ENCODE data around the gene NKD2. TPM values are rescaled to one million over a fixed set of nuclear protein-coding genes. Genes with fewer than 3 reads are reported as not detected.

NKD2 gene
- total RNA-seq, 1 experiment from 2014 or later: 20.4 TPM

DNA sequence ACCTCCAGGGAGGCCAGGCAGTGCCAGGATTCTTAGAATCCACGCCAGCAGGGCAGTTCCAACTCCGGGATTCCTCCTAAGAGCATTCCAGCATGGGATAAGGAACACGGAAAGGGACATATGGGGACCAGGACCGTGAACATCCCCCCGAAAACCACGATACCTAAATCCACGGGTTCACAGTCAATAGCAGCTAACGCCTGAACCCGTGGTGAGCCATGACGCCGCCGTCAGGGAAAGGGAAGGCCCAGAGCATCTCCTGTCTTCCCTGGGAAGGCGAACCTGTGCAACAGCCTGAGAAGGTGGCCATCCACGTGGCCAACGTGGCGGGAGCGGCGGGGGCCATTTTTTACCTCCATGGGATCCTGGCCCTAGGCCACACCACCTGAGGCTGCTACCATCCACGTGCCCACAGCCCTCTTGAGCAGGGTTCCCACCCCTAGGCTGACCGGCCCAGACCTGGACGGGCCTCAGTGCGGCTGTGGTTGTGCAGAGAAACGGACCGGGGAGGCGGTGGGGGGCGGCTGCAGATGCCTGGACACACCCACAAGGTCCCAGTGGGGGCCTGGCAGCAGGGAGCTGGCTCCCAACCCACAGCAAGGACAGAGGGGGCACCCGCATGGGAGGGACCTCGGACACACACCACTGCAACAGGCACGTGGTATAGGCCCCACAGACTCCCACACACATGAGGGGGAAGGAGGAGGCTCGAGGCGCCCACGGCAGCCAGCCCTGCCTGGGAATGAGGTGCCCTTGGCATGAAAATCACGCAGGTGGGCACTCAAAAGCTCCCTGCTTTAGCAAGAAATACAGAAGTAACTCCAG is 60.5 kb downstream of the NKD2 start:
- no peak for DNase-seq (ENCODE audit: low read depth, low spot score)
- no peaks in the 10 kb centered on the region; a peak in 1 of 4 replicates for H3K36me3 ChIP-seq (ENCODE audit: control insufficient read depth in 1 of 2, insufficient read depth in 2 of 2, low read length in 2 of 2)
- intact Hi-C loops (cut with micrococcal nuclease): no loop called here
- no peaks in the 10 kb centered on the region for H3K79me2 ChIP-seq (ENCODE audit: insufficient read depth, low read length)
- H3K9me3 ChIP-seq (ENCODE audit: control insufficient read depth in 1 of 2, insufficient read depth in 1 of 2, low read depth in 1 of 2, low read length in 2 of 2): no peaks in the 10 kb centered on the region
- H4K20me1 ChIP-seq (ENCODE audit: insufficient read depth): no peaks in the 10 kb centered on the region
- no peaks in the 10 kb centered on the region for H3K27me3 ChIP-seq (ENCODE audit: insufficient read depth, low read length)
- TF ChIP-seq, protein P1, sequence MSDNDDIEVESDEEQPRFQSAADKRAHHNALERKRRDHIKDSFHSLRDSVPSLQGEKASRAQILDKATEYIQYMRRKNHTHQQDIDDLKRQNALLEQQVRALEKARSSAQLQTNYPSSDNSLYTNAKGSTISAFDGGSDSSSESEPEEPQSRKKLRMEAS (IDR thresholded peaks at IDR 0.05): no peak
- TF ChIP-seq ZFX (IDR thresholded peaks at IDR 0.05) (no peak), JUND (IDR thresholded peaks at IDR 0.05) (no peak), FOSL1 (IDR thresholded peaks at IDR 0.05; ENCODE audit: low read depth) (no peak), YY1 (IDR thresholded peaks at IDR 0.05; ENCODE audit: extremely low read depth, insufficient replicate concordance, low read depth, low read length) (no peak), SP1 (IDR thresholded peaks at IDR 0.05; ENCODE audit: low read depth) (no peak), EZH2 (IDR thresholded peaks at IDR 0.05) (no peak), ZNF274 (IDR thresholded peaks at IDR 0.05; ENCODE audit: low read depth, low read length) (no peak)
- H3K27ac ChIP-seq (ENCODE audit: low read depth, low read length): no peak overlapping the region
- BruUV-seq (replicated peaks): no TSS peak
- ChIA-PET RAD21 (ENCODE audit: low non-redundant PET in 1 of 2, low total read pairs in 2 of 2, uncharacterized antibody in 2 of 2, unreplicated experiment in 2 of 2) (no interaction called here), POLR2A (no interaction called here), CTCF (no interaction called here)
- no peak overlapping the region for H3K4me2 ChIP-seq (ENCODE audit: low read length)
- H3K4me1 ChIP-seq (ENCODE audit: control insufficient read depth in 1 of 2, insufficient read depth in 2 of 2, low read length in 2 of 2): no peaks in the 10 kb centered on the region
- H3K9ac ChIP-seq (ENCODE audit: low read length): no peak overlapping the region
- ATAC-seq: no peak
- H3K4me3 ChIP-seq (replicated peaks in 1 of 2; ENCODE audit: low read depth in 1 of 2, low read length in 2 of 2): no peak overlapping the region
- H3K9me2 ChIP-seq (ENCODE audit: insufficient read depth): no peaks in the 10 kb centered on the region
- H2AFZ ChIP-seq (ENCODE audit: low read depth, low read length, poor library complexity, severe bottlenecking): no peak overlapping the region

DNA sequence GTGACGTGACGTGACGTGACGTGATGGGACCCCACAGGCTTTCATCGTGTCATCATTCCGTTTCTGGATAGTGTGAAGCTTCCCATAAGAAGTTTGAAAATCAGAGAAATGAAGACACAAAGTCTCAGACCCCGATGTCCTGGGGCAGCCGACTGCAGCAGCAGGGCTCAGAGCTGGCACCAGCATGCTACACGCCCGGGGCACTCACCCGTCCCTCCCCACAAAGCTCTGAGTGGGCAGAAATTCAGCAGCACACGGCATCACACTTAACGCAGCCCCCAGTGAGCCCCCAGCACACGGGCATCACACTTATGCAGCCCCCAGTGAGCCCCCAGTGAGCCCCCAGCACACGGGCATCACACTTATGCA is 61.1 kb downstream of the NKD2 start:
- Histone ChIP-seq H3K4me1 (ENCODE audit: control insufficient read depth in 1 of 2, insufficient read depth in 2 of 2, low read length in 2 of 2) (no peaks in the 10 kb centered on the region), H3K9me3 (ENCODE audit: control insufficient read depth in 1 of 2, insufficient read depth in 1 of 2, low read depth in 1 of 2, low read length in 2 of 2) (no peaks in the 10 kb centered on the region), H3K79me2 (ENCODE audit: insufficient read depth, low read length) (no peaks in the 10 kb centered on the region), H3K27me3 (ENCODE audit: insufficient read depth, low read length) (no peaks in the 10 kb centered on the region), H2AFZ (ENCODE audit: low read depth, low read length, poor library complexity, severe bottlenecking) (no peak overlapping the region), H4K20me1 (ENCODE audit: insufficient read depth) (no peaks in the 10 kb centered on the region), H3K4me2 (ENCODE audit: low read length) (no peak overlapping the region), H3K9me2 (ENCODE audit: insufficient read depth) (no peaks in the 10 kb centered on the region), H3K9ac (ENCODE audit: low read length) (no peak overlapping the region), H3K4me3 (replicated peaks in 1 of 2; ENCODE audit: low read depth in 1 of 2, low read length in 2 of 2) (no peak overlapping the region), H3K27ac (ENCODE audit: low read depth, low read length) (no peak overlapping the region), H3K36me3 (ENCODE audit: control insufficient read depth in 1 of 2, insufficient read depth in 2 of 2, low read length in 2 of 2) (no peaks in the 10 kb centered on the region)
- POLR2A ChIA-PET: no interaction called here
- CTCF ChIA-PET: no interaction called here
- intact Hi-C loops (cut with micrococcal nuclease): no loop called here
- BruUV-seq (replicated peaks): no TSS peak
- RAD21 ChIA-PET (ENCODE audit: low non-redundant PET in 1 of 2, low total read pairs in 2 of 2, uncharacterized antibody in 2 of 2, unreplicated experiment in 2 of 2): no interaction called here
- ATAC-seq (no peak), DNase-seq (ENCODE audit: low read depth, low spot score) (no peak)
- no peak for TF ChIP-seq POLR2AphosphoS5 (IDR thresholded peaks at IDR 0.05; ENCODE audit: low read depth, low read length)
- TF ChIP-seq ELF1 (IDR thresholded peaks at IDR 0.05; ENCODE audit: borderline replicate concordance, low read depth): no peak

All from HCT116 (cell line).